RWPE1 (cell line): ENCODE data around the gene SLC16A2.
"Not testable (repeated sequence)": the region's sequence is repeated elsewhere in the genome, so short reads cannot be mapped to it uniquely, and the experiment has no call there.

Source experiments
- CTCF ChIA-PET: fragments of 350-600 bp; sonication (Branson Sonifier 250); formaldehyde crosslinking; extraction: SDS; loops from one replicate; lab custom pipeline; 2021; lab: Yijun Ruan, JAX
- POLR2A ChIA-PET: fragments of 400-600 bp; formaldehyde crosslinking; extraction: SDS; loops from one replicate; lab custom pipeline; 2020; ENCODE audit warnings: antibody characterized with exemption; ENCODE audit not compliant: low non-redundant PET; lab: Yijun Ruan, JAX
- DNase-seq: peaks from one replicate; pipeline ENCODE4 v3.0.0; 2012; ENCODE audit warnings: low spot score
- H3K27ac ChIP-seq: fragments of 450-650 bp; 2 replicates; pipeline ENCODE4 v1.5.1; 2017
- CTCF ChIP-seq: fragments of 450-650 bp; conservative IDR thresholded peaks from 2 replicates; pipeline ENCODE4 v1.5.1; 2017; ENCODE audit warnings: low read depth, mild to moderate bottlenecking

Gene SLC16A2

GRCh38 chrX:74449937-74450330 is 28.6 kb downstream of the SLC16A2 start:
- DNase-seq, result peak; percentile 55
- POLR2A ChIA-PET, result no interaction called here
- no peak overlapping the region for H3K27ac ChIP-seq
- no peak for TF ChIP-seq CTCF
- CTCF ChIA-PET, result interaction anchor here (1.8 kb wide), 1 partner anchor 68 kb away, joined by 7 read pairs; no protein-coding TSS in a partner anchor

GRCh38 chrX:74450803-74451449 is 29.6 kb downstream of the SLC16A2 start:
- peak; percentile 61 for DNase-seq
- ChIA-PET POLR2A (no interaction called here), CTCF (interaction anchor here (0.5 kb wide), 1 partner anchor 16 kb away, joined by 5 read pairs; no protein-coding TSS in a partner anchor)
- TF ChIP-seq CTCF, result no peak
- no peak overlapping the region for H3K27ac ChIP-seq

GRCh38 chrX:74451450-74452198 is 30.3 kb downstream of the SLC16A2 start:
- TF ChIP-seq CTCF, result no peak
- CTCF ChIA-PET, result interaction anchor here (0.9 kb wide), 1 partner anchor 69 kb away, joined by 9 read pairs; no protein-coding TSS in a partner anchor
- POLR2A ChIA-PET, result no interaction called here
- no peak overlapping the region for H3K27ac ChIP-seq
- no peak for DNase-seq

GRCh38 chrX:74452199-74452481 is 30.8 kb downstream of the SLC16A2 start:
- no peak for DNase-seq
- no peak overlapping the region for H3K27ac ChIP-seq
- TF ChIP-seq CTCF, result no peak
- POLR2A ChIA-PET, result no interaction called here
- CTCF ChIA-PET, result interaction anchor here (0.9 kb wide), 1 partner anchor 70 kb away, joined by 9 read pairs; no protein-coding TSS in a partner anchor

GRCh38 chrX:74453178-74453577 is 31.9 kb downstream of the SLC16A2 start:
- ChIA-PET POLR2A (no interaction called here), CTCF (no interaction called here)
- no peak for TF ChIP-seq CTCF
- peak; percentile 41 for DNase-seq
- H3K27ac ChIP-seq, result no peak overlapping the region

- H3K27ac ChIP-seq, DNase-seq, POLR2A ChIA-PET, CTCF ChIA-PET: not testable (repeated sequence)
Observed at GRCh38 chrX:74454233-74454632, 32.9 kb downstream of the SLC16A2 start.

- no peak overlapping the region for H3K27ac ChIP-seq
- peak; percentile 53 for DNase-seq
- CTCF ChIA-PET, result interaction anchor here (0.5 kb wide), 1 partner anchor 285 kb away, joined by 3 read pairs; no protein-coding TSS in a partner anchor
- POLR2A ChIA-PET, result no interaction called here
- no peak for TF ChIP-seq CTCF
Observed at GRCh38 chrX:74458736-74459135, 37.4 kb downstream of the SLC16A2 start.
